Measurements from ENCODE around the gene INO80E.

DNA sequence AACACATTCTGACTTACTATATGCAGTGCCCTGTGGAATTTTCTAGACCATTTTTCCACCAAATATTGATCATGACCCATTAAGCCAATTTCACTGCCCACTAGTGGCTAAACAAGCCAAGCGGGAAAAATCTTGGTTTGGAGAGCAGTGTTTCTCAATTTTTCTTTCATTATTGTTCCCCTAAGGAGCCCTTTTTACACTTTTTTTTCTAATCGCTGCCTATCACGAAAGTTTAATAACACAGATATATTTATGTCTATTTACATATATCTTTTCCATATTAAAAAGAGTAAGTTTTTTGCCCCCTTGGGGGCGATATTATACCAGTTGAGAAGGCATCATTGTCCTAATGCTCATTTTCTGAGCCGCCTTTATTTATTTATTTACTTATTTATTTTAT lies 45.8 kb downstream of the INO80E start:
- TF ChIP-seq, protein P1, sequence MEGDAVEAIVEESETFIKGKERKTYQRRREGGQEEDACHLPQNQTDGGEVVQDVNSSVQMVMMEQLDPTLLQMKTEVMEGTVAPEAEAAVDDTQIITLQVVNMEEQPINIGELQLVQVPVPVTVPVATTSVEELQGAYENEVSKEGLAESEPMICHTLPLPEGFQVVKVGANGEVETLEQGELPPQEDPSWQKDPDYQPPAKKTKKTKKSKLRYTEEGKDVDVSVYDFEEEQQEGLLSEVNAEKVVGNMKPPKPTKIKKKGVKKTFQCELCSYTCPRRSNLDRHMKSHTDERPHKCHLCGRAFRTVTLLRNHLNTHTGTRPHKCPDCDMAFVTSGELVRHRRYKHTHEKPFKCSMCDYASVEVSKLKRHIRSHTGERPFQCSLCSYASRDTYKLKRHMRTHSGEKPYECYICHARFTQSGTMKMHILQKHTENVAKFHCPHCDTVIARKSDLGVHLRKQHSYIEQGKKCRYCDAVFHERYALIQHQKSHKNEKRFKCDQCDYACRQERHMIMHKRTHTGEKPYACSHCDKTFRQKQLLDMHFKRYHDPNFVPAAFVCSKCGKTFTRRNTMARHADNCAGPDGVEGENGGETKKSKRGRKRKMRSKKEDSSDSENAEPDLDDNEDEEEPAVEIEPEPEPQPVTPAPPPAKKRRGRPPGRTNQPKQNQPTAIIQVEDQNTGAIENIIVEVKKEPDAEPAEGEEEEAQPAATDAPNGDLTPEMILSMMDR (conservative IDR thresholded peaks at IDR 0.05 in 1 of 2, IDR thresholded peaks at IDR 0.05 in 1 of 2; ENCODE audit: extremely low read depth in 1 of 2, insufficient read depth in 1 of 2, low read depth in 1 of 2, low read length in 2 of 2), result peak; percentile 12 to 41
- TF ChIP-seq EZH2 (IDR thresholded peaks at IDR 0.05; ENCODE audit: borderline replicate concordance, low read length), result no peak

Data from mammary epithelial cell (primary cell).